GM18508 (cell line): ENCODE data around the gene TBX3.

Experiments
- ATAC-seq: cut with Tn5 transposase; IDR thresholded peaks from one replicate; pipeline ENCODE4 v1.9.1; 2021; ENCODE audit warnings: moderate number of reproducible peaks; ENCODE audit not compliant: insufficient read depth, unreplicated experiment

The TBX3 gene

GRCh38 chr12:114697243-114697716, 13.3 kb upstream of the TBX3 start:
- no peak for ATAC-seq

DNA sequence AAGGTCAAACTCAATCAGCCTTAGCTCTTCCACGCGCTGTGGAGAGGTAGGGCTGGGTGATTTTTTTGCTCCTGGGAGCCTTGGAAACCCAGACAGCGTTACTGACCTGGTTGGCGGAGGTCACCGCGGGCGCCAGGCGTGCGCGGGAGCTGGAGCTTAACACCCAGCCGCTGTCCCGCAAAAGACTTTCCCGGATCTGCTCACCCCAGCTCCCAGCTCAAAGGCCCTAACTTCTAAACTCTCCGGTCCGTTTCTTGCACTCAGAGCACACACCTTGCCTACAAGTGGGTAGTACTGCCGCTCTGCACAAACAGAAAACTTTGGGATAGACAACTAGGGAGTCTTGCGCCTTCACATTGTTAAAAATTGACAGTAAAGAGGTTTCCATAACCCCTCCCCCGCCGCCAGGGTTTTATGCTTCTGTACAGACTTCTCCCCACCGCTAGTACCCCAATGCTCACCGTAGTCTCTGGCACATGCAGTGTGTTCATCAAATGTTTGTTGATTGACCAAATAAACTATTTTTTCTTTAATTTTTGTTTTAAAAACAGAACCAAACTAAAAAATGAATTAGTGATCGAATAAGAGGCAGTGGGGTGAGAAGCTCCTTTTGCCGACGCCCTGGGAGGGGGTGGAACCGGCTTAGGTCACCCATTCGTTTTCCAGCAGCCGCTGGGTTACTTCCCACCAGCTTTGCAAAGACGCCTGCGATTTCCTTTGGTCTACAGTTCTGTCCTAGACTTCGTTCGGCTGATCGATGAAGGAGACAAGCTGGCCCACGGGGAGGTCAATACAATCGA, 12.7 kb upstream of the TBX3 start:
- no peak for ATAC-seq

- no peak for ATAC-seq
Observed at GRCh38 chr12:114695305-114695592, 11.3 kb upstream of the TBX3 start.

DNA sequence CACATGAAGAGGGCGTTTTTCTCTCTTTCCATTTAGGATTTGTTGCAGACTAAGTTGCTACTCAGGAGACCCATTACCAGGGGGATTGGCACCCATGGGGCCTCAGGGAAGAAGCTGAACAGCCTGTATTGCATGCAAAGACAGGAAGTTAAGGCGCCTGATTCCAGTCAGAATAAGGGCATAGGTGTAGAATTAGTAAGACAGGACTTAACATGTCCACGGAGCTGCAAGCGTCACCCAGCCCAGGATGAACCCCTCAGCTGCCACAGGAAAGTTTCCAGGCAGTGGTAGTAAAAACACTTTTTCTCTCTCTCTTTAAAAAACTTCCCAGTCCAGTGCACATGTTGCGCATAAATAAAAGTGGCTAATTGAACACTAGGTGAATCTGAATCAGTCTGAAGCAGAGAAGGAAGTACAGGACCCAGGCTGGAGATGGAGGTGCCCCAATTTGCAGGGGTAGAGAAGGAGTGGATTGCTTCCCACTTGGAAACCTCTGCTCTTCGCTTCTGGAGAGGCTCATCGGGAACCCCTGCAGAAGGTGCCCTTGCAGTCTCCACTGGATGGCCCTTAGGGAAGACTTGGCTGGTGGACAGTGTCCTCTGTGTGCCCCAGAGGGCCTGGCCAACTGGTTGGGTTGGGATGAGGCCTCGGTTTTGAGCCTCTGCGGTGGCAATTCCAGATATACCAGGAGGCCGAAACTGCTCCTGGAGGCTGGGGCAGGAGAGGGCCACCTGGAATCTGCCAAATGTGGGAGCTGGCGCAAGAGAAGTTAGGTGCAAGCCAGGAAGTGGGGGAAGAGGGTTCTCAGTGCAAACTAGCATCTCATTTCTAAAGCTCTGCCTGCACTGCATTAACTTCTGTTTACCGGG, 10.7 kb upstream of the TBX3 start:
- no peak for ATAC-seq

DNA sequence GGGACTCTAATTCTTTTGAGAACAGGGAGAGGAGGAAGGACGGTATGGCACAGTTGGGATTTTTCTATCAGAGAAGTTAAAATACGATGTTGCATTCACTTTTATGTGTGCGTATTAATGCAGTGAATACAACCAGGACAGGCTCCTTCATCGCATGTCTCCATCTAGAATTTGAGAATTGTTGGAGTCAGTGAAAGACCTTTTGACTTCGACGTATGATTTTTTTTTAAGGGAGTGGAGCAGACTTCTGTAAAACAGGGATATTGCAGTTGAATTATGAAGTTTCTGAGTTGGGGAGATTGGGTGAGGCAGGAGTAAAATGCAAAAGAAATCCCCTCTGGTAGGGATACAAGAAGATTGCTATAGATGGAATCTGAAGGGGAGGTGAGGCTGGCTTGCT, 9.6 kb upstream of the TBX3 start:
- no peak for ATAC-seq

DNA sequence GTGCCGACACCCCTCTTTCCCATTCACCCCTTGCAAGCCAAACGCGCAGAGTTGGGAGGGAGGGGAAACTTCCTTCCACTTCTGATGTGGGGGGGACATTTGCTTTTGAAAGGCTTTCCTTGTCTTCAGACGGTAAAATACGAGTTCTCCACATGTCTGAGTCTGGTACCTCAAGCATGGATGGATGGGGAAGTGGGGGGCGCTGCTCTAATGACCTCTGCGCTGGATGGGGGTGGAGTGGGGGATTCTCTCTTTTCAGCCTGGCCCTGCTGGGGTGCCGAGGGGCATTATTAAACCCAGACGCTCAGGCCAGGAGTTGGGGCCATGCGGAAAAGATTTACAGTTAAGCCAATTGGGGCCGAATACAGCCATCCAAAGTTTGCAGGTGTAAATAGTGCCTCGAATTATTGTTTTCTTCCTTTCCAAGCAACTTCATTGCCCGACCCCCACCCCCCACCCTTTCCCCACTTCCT, 9.1 kb upstream of the TBX3 start:
- ATAC-seq = no peak

- ATAC-seq = no peak
Observed at GRCh38 chr12:114692186-114693058, 8.4 kb upstream of the TBX3 start.

- ATAC-seq = no peak
Observed at GRCh38 chr12:114691763-114692185, 7.8 kb upstream of the TBX3 start.

DNA sequence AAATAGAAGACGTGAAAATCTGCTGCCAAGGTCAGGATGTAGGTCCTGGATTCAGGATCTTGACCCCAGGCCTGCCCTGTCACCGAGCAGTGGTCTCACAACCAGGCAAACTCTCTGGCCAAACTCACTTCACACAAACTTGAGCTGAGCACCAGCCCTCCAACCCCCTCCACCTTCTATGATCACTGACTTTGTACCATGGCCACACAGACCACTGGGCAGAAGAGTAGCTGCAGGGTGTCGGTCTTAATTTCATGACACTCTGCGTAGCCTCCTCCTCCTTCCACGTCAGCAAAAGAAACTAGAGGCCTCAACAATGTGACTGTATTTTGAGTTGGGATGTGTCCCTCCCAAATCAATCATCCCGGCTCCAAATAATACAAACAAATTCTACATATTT, 7.2 kb upstream of the TBX3 start:
- no peak for ATAC-seq

- no peak for ATAC-seq
Observed at GRCh38 chr12:114690267-114691135, 6.5 kb upstream of the TBX3 start.

DNA sequence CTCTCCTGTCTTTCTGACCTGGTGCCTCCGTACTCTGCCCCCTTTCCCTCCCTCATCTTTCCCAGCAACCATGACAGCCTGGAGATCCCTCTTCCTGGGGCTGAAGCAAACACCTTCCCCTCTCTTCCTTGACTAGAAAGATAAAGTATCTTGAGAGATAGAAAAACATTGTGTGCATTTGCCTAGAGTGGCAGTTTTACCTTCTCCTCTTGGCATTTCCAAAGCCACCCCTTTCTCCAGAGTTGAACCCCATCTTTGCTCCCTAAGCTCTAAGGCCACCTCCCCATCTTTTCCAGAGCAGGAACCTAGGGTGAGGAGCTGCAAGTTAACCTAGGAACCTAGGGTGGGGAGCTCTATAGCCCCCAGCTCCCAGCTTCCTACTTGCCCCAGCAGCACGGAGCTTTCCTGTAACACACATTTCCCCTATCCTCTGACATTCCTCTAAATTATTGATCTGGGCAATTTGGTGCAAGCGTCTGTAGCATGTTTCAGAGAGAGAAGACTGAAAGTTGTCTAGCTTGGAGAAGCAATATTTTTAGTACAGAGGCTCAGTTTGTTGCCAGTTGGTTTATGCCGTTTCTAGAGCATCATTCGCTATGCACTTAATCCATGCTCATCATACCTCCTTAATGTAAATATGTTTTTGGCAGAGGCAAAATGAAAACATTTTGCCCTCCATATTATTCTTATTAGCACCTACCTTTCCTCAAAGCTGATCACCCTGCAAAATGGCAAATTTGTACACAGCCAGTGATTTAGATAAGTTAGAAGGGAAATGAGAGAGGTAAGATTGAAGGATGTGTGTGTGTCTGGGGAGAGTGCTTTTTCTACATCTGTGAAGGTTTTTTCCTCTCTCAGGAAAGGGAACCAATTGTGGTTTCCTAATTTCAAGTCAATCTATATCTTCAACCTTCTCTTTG, 5.4 kb upstream of the TBX3 start:
- ATAC-seq = no peak

GRCh38 chr12:114688256-114688845, 4.4 kb upstream of the TBX3 start:
- ATAC-seq = no peak

- no peak for ATAC-seq
Observed at GRCh38 chr12:114687802-114688201, 3.8 kb upstream of the TBX3 start.

GRCh38 chr12:114686773-114687500, 3.0 kb upstream of the TBX3 start:
- ATAC-seq = no peak

- ATAC-seq = no peak
Observed at GRCh38 chr12:114686426-114686772, 2.4 kb upstream of the TBX3 start.

DNA sequence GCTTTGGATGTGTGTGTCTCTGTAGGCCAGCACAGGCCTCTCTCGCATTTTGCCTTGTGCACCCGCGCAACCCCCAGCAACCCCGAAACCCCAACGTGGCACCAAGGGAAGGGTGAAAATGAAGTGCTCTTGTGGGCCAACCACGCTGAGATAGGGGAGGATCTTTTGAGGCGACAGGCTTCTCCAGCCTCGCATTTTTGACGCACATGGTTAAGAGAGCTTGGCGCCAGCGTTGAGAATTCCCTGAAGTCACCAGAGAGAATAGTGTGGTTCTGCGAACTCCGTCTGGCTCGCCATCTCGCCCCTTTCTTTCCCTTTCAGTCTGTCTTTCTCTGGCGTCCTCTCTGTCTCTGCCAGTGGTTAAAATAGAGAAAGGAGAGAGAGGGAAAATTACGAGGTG, 1.9 kb upstream of the TBX3 start:
- ATAC-seq = no peak

GRCh38 chr12:114685320-114685781, 1.4 kb upstream of the TBX3 start:
- no peak for ATAC-seq

- ATAC-seq = no peak
Observed at GRCh38 chr12:114684870-114685273, 897 bp upstream of the TBX3 start.
